Measurements from ENCODE around the gene APPBP2. TPM values are rescaled to one million over a fixed set of nuclear protein-coding genes. Genes with fewer than 3 reads are reported as not detected.

The APPBP2 gene
- total RNA-seq, 1 experiment from 2014 or later, result 25.3 TPM

DNA sequence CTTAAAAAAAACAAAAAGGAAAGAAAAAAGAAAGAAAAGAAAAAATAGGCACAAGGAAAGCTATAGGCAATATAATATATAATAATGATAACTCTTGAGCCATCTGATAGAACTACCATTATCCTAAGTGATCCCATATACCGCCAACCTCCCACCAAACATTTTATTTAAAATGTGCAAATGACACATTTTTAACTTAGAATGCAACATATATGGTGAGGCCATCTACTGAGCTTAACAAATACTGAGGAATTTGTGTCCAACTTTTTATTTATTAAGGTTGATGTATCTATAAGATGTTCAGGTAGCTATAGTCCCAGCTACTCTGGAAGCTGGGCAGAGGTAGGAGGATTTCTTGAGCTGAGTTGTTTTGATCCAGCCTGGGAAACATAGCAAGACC, 14.4 kb upstream of the APPBP2 start:
- no TSS peak for BruUV-seq (replicated peaks)
- Histone ChIP-seq H3K36me3 (ENCODE audit: control insufficient read depth, insufficient read depth, low read length) (no peaks in the 10 kb centered on the region), H3K4me3 (ENCODE audit: low read depth, low read length) (no peak overlapping the region), H3K9me3 (no peaks in the 10 kb centered on the region), H3K4me1 (no peaks in the 10 kb centered on the region), H3K27me3 (replicated peaks; ENCODE audit: control insufficient read depth, insufficient read depth, low read length) (no peaks in the 10 kb centered on the region)
- TF ChIP-seq, protein P1, sequence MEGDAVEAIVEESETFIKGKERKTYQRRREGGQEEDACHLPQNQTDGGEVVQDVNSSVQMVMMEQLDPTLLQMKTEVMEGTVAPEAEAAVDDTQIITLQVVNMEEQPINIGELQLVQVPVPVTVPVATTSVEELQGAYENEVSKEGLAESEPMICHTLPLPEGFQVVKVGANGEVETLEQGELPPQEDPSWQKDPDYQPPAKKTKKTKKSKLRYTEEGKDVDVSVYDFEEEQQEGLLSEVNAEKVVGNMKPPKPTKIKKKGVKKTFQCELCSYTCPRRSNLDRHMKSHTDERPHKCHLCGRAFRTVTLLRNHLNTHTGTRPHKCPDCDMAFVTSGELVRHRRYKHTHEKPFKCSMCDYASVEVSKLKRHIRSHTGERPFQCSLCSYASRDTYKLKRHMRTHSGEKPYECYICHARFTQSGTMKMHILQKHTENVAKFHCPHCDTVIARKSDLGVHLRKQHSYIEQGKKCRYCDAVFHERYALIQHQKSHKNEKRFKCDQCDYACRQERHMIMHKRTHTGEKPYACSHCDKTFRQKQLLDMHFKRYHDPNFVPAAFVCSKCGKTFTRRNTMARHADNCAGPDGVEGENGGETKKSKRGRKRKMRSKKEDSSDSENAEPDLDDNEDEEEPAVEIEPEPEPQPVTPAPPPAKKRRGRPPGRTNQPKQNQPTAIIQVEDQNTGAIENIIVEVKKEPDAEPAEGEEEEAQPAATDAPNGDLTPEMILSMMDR (IDR thresholded peaks at IDR 0.05; ENCODE audit: insufficient read depth in 1 of 2, low read depth in 1 of 2, low read length in 1 of 2, severe bottlenecking in 1 of 2, unreplicated experiment in 1 of 2), result no peak
- Mint-ChIP-seq H3K27ac (ENCODE audit: unreplicated experiment) (no peak overlapping the region), H3K9me3 (ENCODE audit: unreplicated experiment) (no peaks in the 10 kb centered on the region), H3K4me3 (ENCODE audit: unreplicated experiment) (no peak overlapping the region), H3K4me1 (ENCODE audit: low read depth, unreplicated experiment) (no peaks in the 10 kb centered on the region), H3K27me3 (ENCODE audit: insufficient read depth, unreplicated experiment) (no peaks in the 10 kb centered on the region), H3K36me3 (ENCODE audit: insufficient read depth, unreplicated experiment) (no peaks in the 10 kb centered on the region)
- intact Hi-C loops (cut with micrococcal nuclease; ENCODE audit: unreplicated experiment), result no loop called here
- no peak for DNase-seq
- ChIA-PET CTCF (interaction anchor here (1.1 kb wide), 1 partner anchor 29 kb away, joined by 4 read pairs; no protein-coding TSS in a partner anchor), POLR2A (no interaction called here)

DNA sequence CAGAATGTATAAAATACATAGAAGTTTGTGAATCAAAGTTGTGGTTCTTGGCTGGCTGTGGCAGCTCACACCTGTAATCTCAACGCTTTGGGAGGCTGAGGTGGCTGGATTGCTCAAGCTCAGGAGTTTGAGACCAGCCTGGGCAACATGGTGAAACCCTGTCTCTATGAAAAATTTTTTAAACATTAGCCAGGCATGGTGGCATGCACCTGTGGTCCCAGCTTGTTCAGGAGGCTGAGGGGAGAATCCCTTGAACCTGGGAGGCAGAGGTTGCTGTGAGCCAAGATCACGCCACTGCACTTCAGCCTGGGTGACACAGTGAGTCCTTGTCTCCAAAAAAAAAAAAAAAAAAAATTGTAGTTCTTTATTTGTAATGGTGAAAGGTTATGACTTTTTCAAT, 13.8 kb upstream of the APPBP2 start:
- no TSS peak for BruUV-seq (replicated peaks)

DNA sequence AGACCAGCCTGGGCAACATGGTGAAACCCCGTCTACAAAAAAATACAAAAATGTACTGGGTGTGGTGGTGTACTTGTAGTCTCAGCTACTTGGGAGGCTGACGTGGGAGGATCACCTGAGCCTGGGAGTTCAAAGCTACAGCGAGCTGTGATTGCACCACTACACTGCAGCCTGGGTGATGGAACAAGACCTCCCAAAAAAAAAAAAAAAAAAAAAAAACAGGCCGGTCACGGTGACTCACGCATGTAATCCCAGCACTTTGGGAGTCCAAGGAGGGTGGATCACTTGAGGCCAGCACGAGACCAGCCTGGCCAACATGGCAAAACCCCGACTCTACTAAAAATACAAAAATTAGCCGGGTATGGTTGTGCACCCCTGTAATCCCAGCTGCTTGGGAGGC, 12.7 kb upstream of the APPBP2 start:
- Histone ChIP-seq H3K4me1 (no peaks in the 10 kb centered on the region), H3K36me3 (ENCODE audit: control insufficient read depth, insufficient read depth, low read length) (no peaks in the 10 kb centered on the region), H3K4me3 (ENCODE audit: low read depth, low read length) (no peak overlapping the region), H3K9me3 (no peaks in the 10 kb centered on the region), H3K27me3 (replicated peaks; ENCODE audit: control insufficient read depth, insufficient read depth, low read length) (no peaks in the 10 kb centered on the region)
- no peak for DNase-seq
- no TSS peak for BruUV-seq (replicated peaks)
- ChIA-PET POLR2A (no interaction called here), CTCF (no interaction called here)
- TF ChIP-seq, protein P1 (IDR thresholded peaks at IDR 0.05; ENCODE audit: insufficient read depth in 1 of 2, low read depth in 1 of 2, low read length in 1 of 2, severe bottlenecking in 1 of 2, unreplicated experiment in 1 of 2), result no peak
- peaks cover 7% of the 10 kb centered on the region for H3K4me1 Mint-ChIP-seq (ENCODE audit: low read depth, unreplicated experiment)
- H3K27ac Mint-ChIP-seq (ENCODE audit: unreplicated experiment), result no peak overlapping the region
- no peaks in the 10 kb centered on the region for H3K9me3 Mint-ChIP-seq (ENCODE audit: unreplicated experiment)
- no peaks in the 10 kb centered on the region for H3K27me3 Mint-ChIP-seq (ENCODE audit: insufficient read depth, unreplicated experiment)
- H3K36me3 Mint-ChIP-seq (ENCODE audit: insufficient read depth, unreplicated experiment), result no peaks in the 10 kb centered on the region
- H3K4me3 Mint-ChIP-seq (ENCODE audit: unreplicated experiment), result no peak overlapping the region
- intact Hi-C loops (cut with micrococcal nuclease; ENCODE audit: unreplicated experiment), result no loop called here

More for the DNA sequence above, 13.8 kb upstream of the APPBP2 start:
- H3K9me3 Mint-ChIP-seq (ENCODE audit: unreplicated experiment), result no peaks in the 10 kb centered on the region
- Histone ChIP-seq H3K27me3 (replicated peaks; ENCODE audit: control insufficient read depth, insufficient read depth, low read length) (no peaks in the 10 kb centered on the region), H3K4me1 (no peaks in the 10 kb centered on the region), H3K4me3 (ENCODE audit: low read depth, low read length) (no peak overlapping the region), H3K9me3 (no peaks in the 10 kb centered on the region), H3K36me3 (ENCODE audit: control insufficient read depth, insufficient read depth, low read length) (no peaks in the 10 kb centered on the region)
- ChIA-PET CTCF (interaction anchor here (1.1 kb wide), 1 partner anchor 30 kb away, joined by 4 read pairs; no protein-coding TSS in a partner anchor), POLR2A (no interaction called here)
- H3K27ac Mint-ChIP-seq (ENCODE audit: unreplicated experiment), result no peak overlapping the region
- H3K27me3 Mint-ChIP-seq (ENCODE audit: insufficient read depth, unreplicated experiment), result no peaks in the 10 kb centered on the region
- H3K36me3 Mint-ChIP-seq (ENCODE audit: insufficient read depth, unreplicated experiment), result no peaks in the 10 kb centered on the region
- intact Hi-C loops (cut with micrococcal nuclease; ENCODE audit: unreplicated experiment), result no loop called here
- TF ChIP-seq, protein P1 (IDR thresholded peaks at IDR 0.05; ENCODE audit: insufficient read depth in 1 of 2, low read depth in 1 of 2, low read length in 1 of 2, severe bottlenecking in 1 of 2, unreplicated experiment in 1 of 2), result no peak
- no peak for DNase-seq
- H3K4me1 Mint-ChIP-seq (ENCODE audit: low read depth, unreplicated experiment), result peaks cover under 1% of the 10 kb centered on the region
- H3K4me3 Mint-ChIP-seq (ENCODE audit: unreplicated experiment), result no peak overlapping the region

Data from Caco-2 (cell line).